Thymus (tissue), 11 donors: Measurements from ENCODE around the gene ZDHHC8. TPM values are rescaled to one million over a fixed set of nuclear protein-coding genes. Genes with fewer than 3 reads are reported as not detected.

Source experiments
- DNase-seq, 9 donors: peaks; one replicate each; pipeline ENCODE4 v3.0.0-alpha.2; 2013; ENCODE audit warnings: low spot score in 9 of 9, low read depth in 6 of 9, missing footprints in 1 of 9
- H3K27ac ChIP-seq, 2 donors: one replicate each; pipeline ENCODE4 v1.5.1; 2013; ENCODE audit warnings: control low read depth in 1 of 2, low read depth in 1 of 2, low read length in 1 of 2, mild to moderate bottlenecking in 1 of 2, moderate library complexity in 1 of 2
- H3K27me3 ChIP-seq, 2 donors: one replicate each; pipeline ENCODE4 v1.5.1; 2013; ENCODE audit warnings: low read length in 1 of 2; ENCODE audit not compliant: control insufficient read depth in 2 of 2, insufficient read depth in 1 of 2
- H3K36me3 ChIP-seq, 2 donors: one replicate each; pipeline ENCODE4 v1.5.1; 2013; ENCODE audit warnings: low read length in 1 of 2, mild to moderate bottlenecking in 1 of 2, moderate library complexity in 1 of 2; ENCODE audit not compliant: control insufficient read depth in 2 of 2, insufficient read depth in 2 of 2
- H3K4me1 ChIP-seq, 2 donors: one replicate each; pipeline ENCODE4 v1.5.1; 2013; ENCODE audit warnings: low read length in 2 of 2; ENCODE audit not compliant: control insufficient read depth in 2 of 2, insufficient read depth in 2 of 2
- H3K4me3 ChIP-seq, 2 donors: one replicate each; pipeline ENCODE4 v1.5.1; 2013; ENCODE audit warnings: low read length in 2 of 2, control low read depth in 1 of 2, mild to moderate bottlenecking in 1 of 2
- H3K9me3 ChIP-seq, 2 donors: one replicate each; pipeline ENCODE4 v1.5.1; 2013; ENCODE audit warnings: low read length in 1 of 2, mild to moderate bottlenecking in 1 of 2; ENCODE audit not compliant: control insufficient read depth in 2 of 2, insufficient read depth in 1 of 2
- WGBS: extraction: QIAGEN DNeasy Blood & Tissue Kit; methylation state at CpG from one replicate; pipeline ENCODE4 v1.1.7; 2013; 5-methylcytosine and 5-hydroxymethylcytosine counted together
- polyA plus RNA-seq: library from polyadenylated mRNA; stranded (reverse); fragments of 200-250 nt; gene quantifications from one replicate; pipeline ENCODE4 v1.2.3, GENCODE V29; 2013
- total RNA-seq: library from RNA; stranded (reverse); fragments of 120-200 nt; gene quantifications from one replicate; pipeline ENCODE4 v1.2.4, GENCODE V29; 2013
- donor health status: healthy.

Gene ZDHHC8
- total and polyA plus RNA-seq, 2 donors = 7.2 to 35.1 TPM

- peak overlapping the region; percentile 90 to 93 for H3K27ac ChIP-seq
These were observed 19.6 kb upstream of the ZDHHC8 start for GRCh38 chr22:20111689-20112622.

GRCh38 chr22:20112623-20113511 is 18.7 kb upstream of the ZDHHC8 start:
- Histone ChIP-seq H3K9me3 (no peaks in the 10 kb centered on the region), H3K4me3 (no peak overlapping the region), H3K36me3 (peaks cover 71 to 78% of the 10 kb centered on the region in 2 donors), H3K27ac (peak overlapping the region; percentile 90 to 93), H3K4me1 (peaks cover 39 to 57% of the 10 kb centered on the region in 2 donors), H3K27me3 (no peaks in the 10 kb centered on the region)
- WGBS = 96% methylated on average over 26 of the region's 26 CpGs
- no peak for DNase-seq

More at GRCh38 chr22:20111689-20112622, 19.6 kb upstream of the ZDHHC8 start:
- no peaks in the 10 kb centered on the region for H3K9me3 ChIP-seq
- no peak overlapping the region for H3K4me3 ChIP-seq
- no peak for DNase-seq
- peaks cover 81 to 87% of the 10 kb centered on the region in 2 donors for H3K36me3 ChIP-seq
- 32% methylated on average over 7 of the region's 7 CpGs for WGBS
- H3K27me3 ChIP-seq = no peaks in the 10 kb centered on the region
- H3K4me1 ChIP-seq = peaks cover 39 to 57% of the 10 kb centered on the region in 2 donors

- WGBS = 98% methylated on average over 19 of the region's 19 CpGs
- Histone ChIP-seq H3K36me3 (peaks cover 63 to 73% of the 10 kb centered on the region in 2 donors), H3K4me3 (no peak overlapping the region), H3K27ac (no peak overlapping the region), H3K4me1 (peaks cover 40 to 66% of the 10 kb centered on the region in 2 donors), H3K9me3 (no peaks in the 10 kb centered on the region), H3K27me3 (no peaks in the 10 kb centered on the region)
- no peak for DNase-seq
These were observed 17.9 kb upstream of the ZDHHC8 start for GRCh38 chr22:20113551-20114310.

- Histone ChIP-seq H3K9me3 (no peaks in the 10 kb centered on the region), H3K4me1 (peaks cover 40 to 68% of the 10 kb centered on the region in 2 donors), H3K4me3 (no peak overlapping the region), H3K27me3 (no peaks in the 10 kb centered on the region), H3K27ac (no peak overlapping the region), H3K36me3 (peaks cover 60 to 73% of the 10 kb centered on the region in 2 donors)
- no peak for DNase-seq
- WGBS = 97% methylated on average over 36 of the region's 36 CpGs
These were observed 16.8 kb upstream of the ZDHHC8 start for GRCh38 chr22:20114506-20115475.

GRCh38 chr22:20115691-20116375 is 15.8 kb upstream of the ZDHHC8 start, which contains the start of gene RANBP1:
TSS of gene RANBP1 (plus strand) at chr22:20116104. CDS start at chr22:20116185, 81 bp downstream.
- peaks cover 35 to 66% of the 10 kb centered on the region in 2 donors for H3K4me1 ChIP-seq
- H3K27me3 ChIP-seq = no peaks in the 10 kb centered on the region
- 92% methylated on average over 30 of the region's 30 CpGs for WGBS
- no peaks in the 10 kb centered on the region for H3K9me3 ChIP-seq
- no peak for DNase-seq
- H3K4me3 ChIP-seq = peak within 1 kb of the TSS; percentile 81 to 91
- H3K27ac ChIP-seq = peak within 1 kb of the TSS; percentile 80 to 82
- peaks cover 61 to 73% of the 10 kb centered on the region in 2 donors for H3K36me3 ChIP-seq

GRCh38 chr22:20116376-20116950 is 15.1 kb upstream of the ZDHHC8 start:
- Histone ChIP-seq H3K9me3 (no peaks in the 10 kb centered on the region), H3K36me3 (peaks cover 64 to 74% of the 10 kb centered on the region in 2 donors), H3K4me1 (peaks cover 30 to 60% of the 10 kb centered on the region in 2 donors), H3K4me3 (peak overlapping the region; percentile 81 to 91), H3K27me3 (no peaks in the 10 kb centered on the region), H3K27ac (peak overlapping the region; percentile 80 to 82)
- 15% methylated on average over 27 of the region's 27 CpGs for whole genome bisulfite sequencing
- DNase-seq = no peak

GRCh38 chr22:20116951-20117632 is 14.5 kb upstream of the ZDHHC8 start, which contains the start of gene TRMT2A:
TSS of gene TRMT2A (minus strand) at chr22:20117226. CDS start at chr22:20116906, 320 bp downstream.
- Histone ChIP-seq H3K27me3 (no peaks in the 10 kb centered on the region), H3K4me1 (peaks cover 24 to 54% of the 10 kb centered on the region in 2 donors), H3K36me3 (peaks cover 67 to 75% of the 10 kb centered on the region in 2 donors), H3K27ac (peak within 1 kb of the TSS; percentile 80 to 82), H3K9me3 (no peaks in the 10 kb centered on the region), H3K4me3 (peak within 1 kb of the TSS; percentile 81 to 91)
- peak; percentile 89 to 98 (median 95) for DNase-seq
- under 1% methylated on average over 88 of the region's 88 CpGs for whole genome bisulfite sequencing
